GM12873 (cell line): ENCODE measurements around the gene MUC12.

Source experiments
- CTCF ChIP-seq: IDR thresholded peaks from 2 replicates; pipeline ENCODE4 v1.5.1; 2012; ENCODE audit warnings: low read depth, mild to moderate bottlenecking, moderate library complexity, low read length, control low read depth; ENCODE audit not compliant: insufficient read depth; ENCODE audit errors: missing control alignments

Gene MUC12

GRCh38 chr7:100969066-100969615 lies at the start of gene MUC12:
TSS of gene MUC12 (plus strand) at chr7:100969565. CDS start at chr7:100969623, 58 bp downstream.
- TF ChIP-seq CTCF, result no peak

GRCh38 chr7:100921039-100921438 lies 48.3 kb upstream of the MUC12 start:
- no peak for TF ChIP-seq CTCF

- TF ChIP-seq CTCF, result no peak
These were observed 39.6 kb upstream of the MUC12 start for GRCh38 chr7:100929808-100930174.

GRCh38 chr7:100933734-100934133 lies 35.6 kb upstream of the MUC12 start:
- TF ChIP-seq CTCF, result no peak

- TF ChIP-seq CTCF, result no peak
These were observed 27.2 kb upstream of the MUC12 start for GRCh38 chr7:100942045-100942774.

- no peak for TF ChIP-seq CTCF
These were observed 25.7 kb upstream of the MUC12 start for GRCh38 chr7:100943693-100944092.

GRCh38 chr7:100944138-100944537 lies 25.2 kb upstream of the MUC12 start:
- no peak for TF ChIP-seq CTCF
